Stimulated activated CD8-positive, alpha-beta memory T cell treated with anti-CD3 and anti-CD28 coated beads, Interleukin-12 subunit alpha, Interleukin-12 subunit beta, amount 100 ng/mL, for 1 hour (primary cell): Measurements from ENCODE around the gene PRRX2.
"Not testable (repeated sequence)": the region's sequence is repeated elsewhere in the genome, so short reads cannot be mapped to it uniquely, and the experiment has no call there.

Experiments
- DNase-seq: peaks from one replicate; pipeline ENCODE4 v3.0.0-alpha.2; 2020; ENCODE audit warnings: low read depth

Gene PRRX2

DNA sequence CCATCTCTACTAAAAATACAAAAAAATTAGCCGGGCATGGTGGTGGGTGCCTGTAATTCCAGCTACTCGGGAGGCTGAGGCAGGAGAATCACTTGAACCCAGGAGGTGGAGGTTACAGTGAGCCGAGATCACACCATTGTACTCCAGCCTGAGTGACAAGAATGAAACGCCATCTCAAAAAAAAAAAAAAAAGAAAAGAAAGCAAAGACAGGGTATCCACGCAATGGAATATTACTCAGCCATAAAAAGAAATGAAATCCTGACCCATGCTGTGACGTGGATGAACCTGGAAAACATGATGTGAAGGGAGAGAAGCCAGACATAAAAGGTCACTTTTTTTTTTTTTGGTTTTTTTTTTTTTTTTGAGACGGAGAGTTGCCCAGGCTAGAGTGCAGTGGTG lies 95.3 kb downstream of the PRRX2 start:
- DNase-seq, result not testable (repeated sequence)

DNA sequence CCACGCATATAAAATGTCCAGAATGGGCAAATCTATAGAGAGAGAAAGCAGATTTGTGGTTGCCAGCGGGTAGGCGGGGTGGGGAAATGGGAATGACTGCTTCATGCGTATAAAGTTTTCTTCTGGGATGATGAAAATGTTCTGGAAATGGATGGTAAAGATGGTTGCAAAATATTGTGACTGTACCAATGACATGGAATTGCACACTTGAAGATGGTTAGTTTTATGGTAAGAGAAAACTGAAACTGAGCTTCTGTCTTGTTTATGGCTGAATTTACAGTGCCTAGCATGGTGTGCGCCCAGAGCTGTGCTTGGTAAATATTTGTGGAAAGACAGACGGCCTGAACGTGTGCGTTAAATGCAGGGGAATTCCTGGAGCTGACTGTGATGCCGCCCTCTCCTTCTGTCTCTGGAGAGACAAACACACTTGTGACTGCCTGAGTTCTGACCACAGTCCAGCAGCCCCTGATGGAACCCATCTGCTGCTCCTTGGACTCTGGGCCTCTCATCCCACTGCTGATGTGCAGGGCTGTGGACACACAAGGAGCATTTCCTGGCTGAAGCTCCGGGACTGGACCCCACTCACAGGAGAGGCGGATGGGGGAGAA lies 96.0 kb downstream of the PRRX2 start:
- no peak for DNase-seq

DNA sequence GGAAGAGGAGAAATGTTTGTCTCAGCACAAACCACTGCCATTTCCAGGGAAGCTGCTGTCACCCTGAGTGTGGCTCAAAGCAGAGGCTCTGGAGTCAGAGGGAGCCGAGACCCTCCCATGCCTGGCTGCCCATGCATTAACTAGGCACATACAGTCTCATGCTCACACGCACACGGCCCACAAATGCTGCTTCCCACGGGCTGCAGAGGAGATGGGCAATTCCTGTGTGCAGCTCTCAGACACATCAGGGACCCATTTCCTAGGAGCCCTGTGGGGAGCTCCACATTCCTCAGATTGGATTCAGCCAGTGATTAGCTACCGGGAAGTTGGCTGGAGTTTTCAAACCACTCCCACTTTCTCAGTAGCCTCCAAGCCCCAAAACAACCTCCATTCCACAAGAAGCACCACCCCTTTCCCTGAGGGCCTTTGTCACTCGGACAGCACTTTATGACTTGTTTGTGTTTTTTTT lies 96.5 kb downstream of the PRRX2 start:
- no peak for DNase-seq

DNA sequence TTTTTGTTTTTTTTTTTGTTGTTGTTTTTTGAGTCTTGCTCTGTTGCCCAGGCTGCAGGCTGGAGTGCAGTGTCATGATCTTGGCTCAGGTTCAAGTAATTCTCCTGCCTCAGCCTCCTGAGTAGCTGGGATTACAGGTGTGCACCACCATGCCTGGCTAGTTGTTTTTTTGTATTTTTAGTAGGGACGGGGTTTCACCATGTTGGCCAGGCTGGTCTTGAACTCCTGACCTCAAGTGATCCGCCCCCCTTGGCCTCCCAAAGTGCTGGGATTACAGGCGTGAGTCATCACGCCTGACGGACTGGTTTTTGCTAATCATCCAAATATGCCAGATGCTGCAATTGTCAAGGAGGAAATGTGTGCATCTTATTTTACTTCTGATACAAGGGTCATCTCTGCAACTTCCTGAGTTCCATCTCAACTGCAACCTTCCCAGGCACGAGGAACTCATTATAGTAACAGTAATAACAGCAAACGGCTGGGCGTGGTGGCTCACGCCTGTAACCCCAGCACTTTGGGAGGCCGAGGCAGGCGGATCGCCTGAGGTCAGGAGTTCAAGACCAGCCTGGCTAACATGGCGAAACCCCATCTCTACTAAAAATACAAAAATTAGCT lies 97.0 kb downstream of the PRRX2 start:
- not testable (repeated sequence) for DNase-seq

DNA sequence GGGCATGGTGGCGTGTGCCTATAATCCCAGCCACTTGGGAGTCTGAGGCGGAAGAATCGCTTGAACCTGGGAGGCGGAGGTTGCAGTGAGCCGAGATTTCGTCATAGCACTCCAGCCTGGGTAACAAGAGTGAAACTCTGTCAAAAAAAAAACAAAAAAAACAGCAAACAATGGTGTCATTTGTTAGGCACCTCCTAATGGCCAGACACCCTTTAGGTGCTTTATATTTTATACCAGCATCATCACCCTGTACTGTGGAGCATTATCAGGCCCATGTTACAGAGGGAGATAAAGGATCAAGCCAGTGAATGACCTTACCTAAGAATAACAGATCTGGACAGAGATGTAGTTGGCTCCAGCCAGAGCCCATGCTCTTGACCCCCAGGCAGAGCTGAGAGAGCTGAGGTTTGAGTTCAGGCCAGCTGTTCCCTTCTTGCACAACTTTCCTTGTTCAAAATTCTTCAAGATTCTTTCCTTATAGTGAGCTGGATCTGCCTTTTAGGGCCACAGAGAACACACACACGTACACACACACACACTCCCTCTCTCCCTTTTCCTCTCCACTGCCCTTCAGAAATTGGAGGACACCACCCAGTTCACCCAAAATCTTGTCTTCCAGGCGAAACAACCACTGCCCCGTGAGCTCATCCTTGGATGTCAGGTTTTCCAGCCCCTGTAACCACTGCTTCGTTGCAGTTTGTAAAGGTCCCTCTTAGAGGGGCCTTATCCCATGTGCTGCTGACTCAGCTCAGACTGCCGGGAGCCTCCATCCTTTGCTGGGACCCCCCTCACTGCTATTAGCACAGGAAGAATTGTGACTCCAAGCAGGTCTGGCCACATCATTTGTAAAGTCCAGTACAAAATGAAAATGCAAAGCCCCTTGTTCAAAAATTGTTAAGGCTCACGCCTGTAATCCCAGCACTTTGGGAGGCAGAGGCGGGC lies 97.8 kb downstream of the PRRX2 start:
- DNase-seq, result no peak

DNA sequence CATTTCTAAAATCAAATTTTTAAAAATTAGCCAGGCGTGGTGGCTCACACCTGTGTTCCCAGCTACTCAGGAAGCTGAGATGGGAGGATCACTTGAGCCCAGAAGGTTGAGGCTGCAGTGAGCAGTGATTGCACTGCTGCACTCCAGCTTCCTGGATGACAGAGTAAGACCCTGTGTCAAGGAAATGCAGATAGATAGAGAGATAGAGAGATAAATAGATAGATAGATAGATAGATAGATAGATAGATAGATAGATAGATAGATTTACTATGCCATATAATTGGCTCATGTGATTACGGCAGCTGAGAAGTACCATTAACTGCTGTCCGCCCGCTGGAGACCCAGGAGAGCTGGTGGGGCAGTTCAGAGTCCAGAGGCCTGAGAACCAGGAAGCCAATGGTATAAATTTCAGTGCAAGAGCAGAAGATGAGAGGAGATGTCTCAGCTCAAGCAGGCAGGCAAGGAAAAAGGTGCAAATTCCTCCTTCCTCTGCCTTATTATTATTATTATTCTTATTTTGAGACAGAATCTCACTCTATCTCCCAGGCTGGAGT lies 100.4 kb downstream of the PRRX2 start:
- no peak for DNase-seq

DNA sequence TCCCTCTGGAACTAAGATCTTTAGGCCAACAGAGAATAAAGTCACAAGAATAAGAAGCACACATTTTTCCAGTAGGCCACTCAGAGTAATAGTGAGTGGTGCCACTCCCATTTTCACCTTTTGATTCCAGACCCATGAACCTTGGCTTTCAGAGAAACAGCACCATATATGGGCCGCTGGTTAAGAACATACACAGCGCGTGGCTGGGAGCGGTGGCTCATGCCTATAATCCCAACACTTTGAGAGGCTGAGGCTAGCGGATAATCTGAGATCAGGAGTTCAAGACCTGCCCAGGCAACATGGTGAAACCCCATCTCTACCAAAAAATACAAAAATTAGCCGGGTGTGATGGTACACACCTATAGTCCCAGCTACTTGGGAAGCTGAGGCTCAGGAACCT lies 103.0 kb downstream of the PRRX2 start:
- DNase-seq, result no peak

DNA sequence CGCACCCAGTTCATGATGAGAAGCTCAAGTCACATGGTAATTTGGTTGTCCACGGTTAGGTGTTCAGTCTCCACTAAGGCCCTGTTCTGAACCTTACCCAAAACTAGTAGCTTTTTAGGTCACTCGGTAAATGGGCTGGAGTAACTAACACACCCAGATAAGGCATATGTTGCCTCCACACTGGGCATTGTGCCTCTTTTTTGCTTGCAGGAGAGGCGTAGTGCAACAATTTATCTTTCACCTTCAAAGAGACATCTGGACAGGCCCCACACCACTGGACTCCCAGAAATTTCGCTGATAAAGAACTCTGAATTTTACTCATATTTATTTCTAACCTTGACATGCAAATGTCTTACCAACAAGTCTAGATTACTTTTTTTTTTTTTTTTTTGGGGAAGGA lies 104.2 kb downstream of the PRRX2 start:
- DNase-seq, result no peak

DNA sequence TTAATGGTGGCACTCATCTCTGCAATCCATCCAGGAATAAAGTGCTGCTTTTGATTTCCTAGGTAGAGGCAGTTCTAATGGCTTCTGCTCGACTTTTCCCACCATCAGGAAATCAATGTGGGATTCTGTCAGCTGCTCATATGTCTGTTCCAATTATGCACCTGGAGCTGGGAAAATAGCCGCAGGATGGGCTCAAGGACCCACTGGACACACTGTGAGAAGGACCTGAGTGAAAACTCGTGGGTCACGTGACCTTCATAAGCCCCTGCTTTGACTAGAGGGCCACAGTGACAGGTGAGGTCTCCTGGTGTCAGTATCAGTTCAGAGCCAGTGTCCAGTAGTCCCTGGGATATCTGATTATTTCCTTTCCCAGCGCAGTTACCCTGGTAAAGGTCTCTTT lies 105.3 kb downstream of the PRRX2 start:
- DNase-seq, result no peak
